Left forelimb (tissue), 1 donor: Measurements from ENCODE around the gene ABCB6.
A peak's percentile ranks its signal among the peaks of the same experiment; 100 is the strongest.
"Not testable (repeated sequence)": the region's sequence is repeated elsewhere in the genome, so short reads cannot be mapped to it uniquely, and the experiment has no call there.

Source experiments
- DNase-seq: peaks from one replicate; pipeline ENCODE4 v3.0.0-alpha.2; 2018; ENCODE audit warnings: low spot score

Gene ABCB6

GRCh38 chr2:219218732-219219701, at the start of gene ABCB6:
Gene ABCB6 (minus strand): TSS chr2:219218958. CDS start chr2:219218673, 285 bp downstream.
- peak; percentile 99 for DNase-seq

GRCh38 chr2:219268294-219268693, 49.5 kb upstream of the ABCB6 start:
- no peak for DNase-seq

GRCh38 chr2:219266886-219267285, 48.1 kb upstream of the ABCB6 start:
- DNase-seq = no peak

GRCh38 chr2:219266232-219266631, 47.5 kb upstream of the ABCB6 start:
- DNase-seq = no peak

- no peak for DNase-seq
Observed at GRCh38 chr2:219261024-219261855, 42.5 kb upstream of the ABCB6 start.

- DNase-seq = not testable (repeated sequence)
Observed at GRCh38 chr2:219258942-219259341, 40.2 kb upstream of the ABCB6 start.

GRCh38 chr2:219254590-219255201, 35.9 kb upstream of the ABCB6 start:
- no peak for DNase-seq

- DNase-seq = no peak
Observed at GRCh38 chr2:219253753-219254589, 35.2 kb upstream of the ABCB6 start, which contains the start of gene TUBA4A. Gene TUBA4A (minus strand): TSS chr2:219253918. CDS start chr2:219253858, 60 bp downstream.

GRCh38 chr2:219252900-219253752, 34.4 kb upstream of the ABCB6 start, which contains the start of gene TUBA4B:
Gene TUBA4B (plus strand): TSS chr2:219253243. CDS start chr2:219253408, 165 bp downstream.
- DNase-seq = no peak

GRCh38 chr2:219252570-219252899, 33.8 kb upstream of the ABCB6 start:
- no peak for DNase-seq

GRCh38 chr2:219252084-219252483, 33.3 kb upstream of the ABCB6 start:
- DNase-seq = no peak

GRCh38 chr2:219251656-219252055, 32.9 kb upstream of the ABCB6 start:
- no peak for DNase-seq

GRCh38 chr2:219250049-219250781, 31.5 kb upstream of the ABCB6 start:
- DNase-seq = no peak

GRCh38 chr2:219249203-219249980, 30.6 kb upstream of the ABCB6 start:
- no peak for DNase-seq

- DNase-seq = no peak
Observed at GRCh38 chr2:219248845-219249202, 30.1 kb upstream of the ABCB6 start.

- DNase-seq = no peak
Observed at GRCh38 chr2:219247678-219248642, 29.2 kb upstream of the ABCB6 start.

- no peak for DNase-seq
Observed at GRCh38 chr2:219246559-219246958, 27.8 kb upstream of the ABCB6 start.

- no peak for DNase-seq
Observed at GRCh38 chr2:219245899-219246230, 27.1 kb upstream of the ABCB6 start.
